NCI-H187 treated with DMSO at 0.1 percent for 48 hours (cell line): ENCODE data around the gene SETMAR.
"Not testable (repeated sequence)": the region's sequence is repeated elsewhere in the genome, so short reads cannot be mapped to it uniquely, and the experiment has no call there.

Experiments
- DNase-seq: peaks from one replicate; lab custom pipeline; 2025; lab: John Stamatoyannopoulos, UW

Gene SETMAR

DNA sequence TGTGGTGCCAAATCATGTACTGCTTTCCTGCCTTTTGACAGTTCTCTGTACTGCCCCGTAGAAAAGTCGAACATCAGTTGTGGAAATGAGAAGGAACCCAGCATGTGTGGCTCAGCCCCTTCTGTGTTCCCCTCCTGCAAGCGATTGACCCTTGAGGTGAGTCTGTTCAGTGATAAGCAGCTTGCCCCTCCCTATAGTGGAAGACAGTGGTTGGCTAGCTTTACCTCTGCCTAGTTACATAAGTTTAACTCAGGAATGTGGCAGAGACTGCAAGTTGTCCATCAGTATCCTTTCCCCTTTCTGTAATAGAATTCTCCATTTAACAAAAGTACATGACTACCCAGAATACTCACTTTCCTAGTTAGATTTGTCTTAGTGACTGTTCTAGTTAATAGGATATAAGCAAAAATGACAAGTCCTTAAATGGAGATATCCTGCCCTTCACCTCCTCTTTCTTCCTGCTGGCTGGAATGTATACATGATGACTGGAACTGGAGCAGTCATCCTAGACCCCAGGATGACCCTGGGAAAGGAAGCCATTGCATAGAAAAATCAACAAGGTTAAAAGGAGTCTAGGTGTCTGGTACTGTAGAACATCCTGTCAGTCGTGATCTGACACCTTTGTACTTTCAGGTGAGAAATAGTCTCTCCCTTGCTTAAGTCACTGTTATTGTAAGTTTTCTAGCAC lies 10.6 kb downstream of the SETMAR start:
- no peak for DNase-seq

DNA sequence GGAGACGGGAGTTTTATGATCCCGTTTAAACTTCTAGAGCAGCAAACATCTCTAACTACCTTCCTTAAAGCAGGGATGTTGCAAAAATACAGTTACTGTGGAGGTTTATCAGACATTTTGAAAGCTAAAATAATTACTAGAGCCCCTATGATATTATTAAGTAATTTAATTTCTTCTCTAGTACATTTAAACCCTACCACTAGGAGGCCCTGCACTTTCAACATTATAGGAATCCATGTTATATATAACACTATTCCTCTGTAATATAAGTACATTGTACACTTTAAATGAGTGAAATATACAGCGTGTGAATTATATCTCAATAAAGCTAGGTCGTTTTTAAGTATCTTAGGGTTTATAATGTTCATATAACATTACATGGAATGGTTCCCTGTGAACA lies 11.5 kb downstream of the SETMAR start:
- no peak for DNase-seq

DNA sequence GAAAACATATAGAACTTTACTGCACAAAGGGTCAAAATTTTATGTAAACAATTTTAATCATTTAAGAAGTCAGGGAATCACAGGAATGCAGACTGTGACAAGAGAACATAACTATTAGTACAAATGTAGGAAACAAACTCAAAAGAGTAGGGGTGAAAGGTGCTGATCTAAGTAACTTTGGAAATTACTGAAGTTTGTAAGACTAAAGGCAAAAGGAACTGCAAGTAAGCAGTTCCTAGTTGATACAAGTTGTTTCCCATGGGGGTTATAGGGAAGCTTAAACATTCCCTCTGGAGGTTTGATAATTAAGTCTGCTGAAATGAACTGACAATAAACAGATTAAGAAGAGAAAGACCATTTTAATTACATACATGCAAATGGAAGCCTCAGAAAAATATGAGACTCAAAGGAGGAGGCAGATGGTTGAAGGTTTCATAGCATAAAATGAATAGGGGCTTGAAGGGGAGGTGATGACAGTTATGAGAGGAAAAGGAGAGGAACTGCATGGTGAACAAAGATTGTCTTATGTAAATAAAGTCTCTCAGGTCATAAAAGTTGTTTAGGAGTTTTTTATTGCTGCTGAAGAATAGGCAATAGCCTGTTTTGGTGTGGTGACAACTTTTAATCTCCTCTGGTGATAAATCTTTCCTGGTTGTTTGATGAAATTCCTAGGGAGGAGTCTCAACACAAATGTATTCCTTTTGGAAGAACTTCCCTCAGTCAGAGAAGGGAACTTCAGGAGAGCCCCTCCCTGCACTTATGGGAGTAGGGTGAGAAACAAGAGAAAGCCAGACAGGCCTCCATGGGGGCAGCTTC lies 17.1 kb downstream of the SETMAR start:
- no peak for DNase-seq

DNA sequence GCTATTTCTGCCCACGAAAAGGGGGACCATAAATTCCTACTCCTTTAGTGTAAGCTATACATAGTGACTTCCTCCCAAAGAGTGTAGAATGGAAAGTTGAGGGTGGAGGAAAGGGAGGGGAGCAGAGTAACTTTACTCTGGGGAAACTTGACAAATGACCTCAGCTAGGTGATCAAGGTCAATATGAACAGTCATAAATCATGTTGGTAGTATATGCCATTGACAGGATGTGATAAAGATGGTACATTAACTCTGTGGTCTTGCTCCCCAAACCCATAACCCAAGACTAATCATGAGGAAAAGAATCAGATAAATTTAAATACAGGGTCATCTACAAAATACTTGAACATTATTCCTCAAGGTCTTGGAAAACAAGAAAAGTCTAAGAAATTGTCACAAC lies 18.6 kb downstream of the SETMAR start:
- DNase-seq, result no peak

DNA sequence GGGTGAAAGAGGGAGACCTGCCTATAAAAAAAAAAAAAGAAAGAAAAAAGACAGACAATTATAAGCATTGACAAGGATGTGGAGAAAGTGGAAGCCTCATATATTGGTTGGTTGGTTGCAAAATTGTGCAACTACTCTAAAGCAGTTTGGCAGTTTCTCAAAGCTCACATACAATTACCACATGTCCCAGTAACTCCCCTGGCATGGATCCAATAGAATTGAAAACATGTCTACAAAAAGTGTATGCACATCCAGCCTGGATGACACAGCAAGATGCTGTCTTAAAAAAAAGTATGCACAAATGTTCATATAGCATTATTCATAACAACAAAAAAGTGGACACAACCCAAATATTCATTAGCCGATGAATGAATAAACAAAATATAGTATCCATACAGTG lies 19.5 kb downstream of the SETMAR start:
- DNase-seq, result no peak

DNA sequence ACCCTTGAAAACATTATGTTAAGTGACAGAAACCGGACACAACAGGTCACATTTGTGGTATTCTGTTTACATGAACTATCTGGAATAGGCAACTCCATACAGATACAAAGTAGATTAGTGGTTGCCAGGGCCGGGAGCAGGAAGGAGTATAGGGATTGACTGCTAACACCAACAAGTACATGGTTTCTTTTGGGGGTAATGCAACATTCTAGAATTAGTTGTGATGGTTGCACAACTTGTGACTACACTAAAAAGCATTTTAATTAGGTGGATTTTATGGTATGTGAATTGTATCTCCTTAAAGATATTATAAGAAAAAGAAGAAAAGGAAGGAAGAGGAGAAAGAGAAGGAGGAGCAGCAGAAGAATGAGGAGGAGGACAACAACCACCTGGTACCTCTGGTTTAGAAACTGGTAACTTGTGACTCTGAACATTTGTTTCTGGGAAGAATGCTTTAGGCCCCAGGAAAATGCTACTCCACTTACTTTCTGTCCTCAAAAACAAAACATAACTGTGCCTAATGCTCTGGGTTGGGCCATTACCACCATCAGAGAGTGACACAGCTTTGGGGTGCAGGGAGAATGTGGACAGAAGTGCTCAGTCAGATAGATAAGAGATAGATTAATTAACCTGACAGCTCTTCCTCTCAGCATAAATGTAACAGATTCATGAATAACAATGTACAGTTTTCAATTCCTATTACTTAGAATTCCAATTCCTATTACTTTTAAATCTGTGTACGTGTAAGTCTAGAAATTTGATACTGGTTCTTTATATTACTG lies 20.3 kb downstream of the SETMAR start:
- no peak for DNase-seq

DNA sequence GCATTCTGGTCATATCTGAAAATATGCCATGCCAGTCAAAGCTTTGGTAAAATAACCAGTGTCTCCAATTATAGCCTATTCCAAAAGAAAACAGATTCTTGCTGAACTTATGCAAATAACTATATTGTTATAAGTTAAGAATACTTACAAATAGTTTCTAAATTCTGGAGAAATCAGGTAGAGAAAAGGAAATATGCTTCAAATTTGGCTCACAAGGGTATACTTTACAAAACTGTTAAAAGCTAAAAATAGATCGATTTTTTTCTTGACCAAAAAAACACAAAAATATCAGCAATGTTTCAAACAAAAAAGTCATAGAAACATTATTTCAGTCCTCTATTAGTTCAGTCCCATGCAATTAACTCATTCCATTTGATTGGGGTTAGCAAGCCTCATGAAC lies 23.7 kb downstream of the SETMAR start:
- DNase-seq, result no peak

DNA sequence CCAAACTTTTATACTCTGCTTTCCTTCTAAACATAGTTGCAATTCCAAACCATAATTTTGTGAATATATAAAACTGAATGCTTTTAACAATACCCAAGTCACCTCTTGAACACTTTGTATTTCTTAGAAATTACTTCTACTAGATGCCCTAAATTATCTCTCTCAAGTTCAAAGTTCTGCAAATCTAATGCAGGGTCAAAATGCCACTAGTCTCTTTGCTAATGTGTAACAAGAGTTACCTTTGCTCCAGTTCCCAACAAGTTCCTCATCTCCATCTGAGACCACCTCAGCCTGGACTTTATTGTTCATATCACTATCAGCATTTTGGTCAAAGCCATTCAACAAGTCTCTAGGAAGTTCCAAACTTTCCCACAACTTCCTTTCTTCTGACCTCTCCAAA lies 26.6 kb downstream of the SETMAR start:
- DNase-seq, result not testable (repeated sequence)

DNA sequence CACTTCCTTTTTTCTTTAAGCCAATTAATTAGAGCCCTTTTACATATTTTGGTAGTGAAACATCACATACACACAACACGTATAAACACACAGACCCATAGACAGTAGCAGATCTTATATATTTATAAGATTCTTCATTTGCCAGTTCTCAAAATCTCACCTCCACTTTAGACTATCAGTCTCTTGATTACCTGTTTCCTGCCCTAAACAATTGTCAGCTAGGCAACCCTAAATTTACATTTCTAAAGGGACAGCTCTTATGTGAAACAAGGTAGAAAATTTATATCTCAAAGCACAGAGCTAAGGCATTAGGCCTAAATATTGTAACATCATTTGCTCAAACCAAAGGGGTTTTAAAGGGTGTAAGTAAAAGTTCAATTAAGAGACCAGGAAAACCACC lies 28.9 kb downstream of the SETMAR start:
- no peak for DNase-seq

DNA sequence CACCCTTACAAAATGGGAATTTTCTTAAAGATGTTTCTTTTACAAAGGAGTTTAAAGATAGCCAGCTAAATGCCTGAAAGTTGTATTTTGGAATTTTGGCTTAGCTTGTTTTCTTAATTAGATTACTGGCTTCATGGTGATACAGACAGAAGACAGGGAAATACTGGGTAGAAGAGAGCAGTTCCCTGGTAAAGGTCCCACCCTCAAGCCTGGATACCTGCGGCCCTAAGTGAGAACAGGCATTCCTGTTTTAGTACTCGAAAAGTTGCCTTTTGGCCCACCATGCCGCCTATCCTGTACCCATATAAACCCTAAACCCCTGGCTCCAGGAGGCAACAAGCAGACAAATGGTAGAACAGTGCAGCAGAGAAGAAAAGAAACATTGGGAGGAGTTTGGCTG lies 29.4 kb downstream of the SETMAR start:
- DNase-seq, result no peak

DNA sequence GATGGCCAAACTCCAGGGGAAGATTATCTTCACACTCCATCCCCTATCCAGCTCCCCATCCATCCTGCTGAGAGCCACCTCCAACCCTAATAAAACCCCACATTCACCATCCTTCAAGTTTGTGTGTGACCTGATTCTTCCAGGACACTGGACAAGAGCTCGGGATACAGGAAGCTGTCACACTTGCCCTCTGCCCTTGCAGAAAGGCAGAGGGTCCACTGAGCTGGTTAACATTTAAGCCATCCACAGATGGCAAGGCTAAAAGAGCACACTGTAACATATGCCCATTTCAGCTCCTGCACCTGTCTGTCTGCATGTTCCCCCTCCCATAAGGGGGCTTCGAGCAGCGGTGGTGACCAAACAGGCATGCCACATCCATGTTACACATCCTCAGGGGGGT lies 29.8 kb downstream of the SETMAR start:
- DNase-seq, result no peak

DNA sequence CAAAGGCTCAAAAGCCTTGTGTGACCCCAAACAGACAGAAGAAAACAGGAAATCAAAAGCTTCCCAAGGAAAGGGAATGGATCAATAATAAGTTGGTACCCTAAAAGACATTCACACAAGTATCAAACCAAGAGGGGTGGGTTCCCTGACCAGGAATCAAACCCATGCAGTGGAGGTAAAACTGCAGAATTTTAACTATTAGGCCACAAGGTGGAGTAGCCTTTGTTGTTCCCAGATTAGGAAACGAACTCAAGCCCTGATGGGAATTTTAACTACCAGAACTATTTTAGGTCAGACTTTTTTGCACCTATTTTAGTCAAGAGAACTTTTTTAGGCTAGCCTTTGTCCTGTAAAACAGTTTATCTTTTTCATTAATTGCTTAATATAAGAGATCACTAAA lies 31.4 kb downstream of the SETMAR start:
- no peak for DNase-seq

DNA sequence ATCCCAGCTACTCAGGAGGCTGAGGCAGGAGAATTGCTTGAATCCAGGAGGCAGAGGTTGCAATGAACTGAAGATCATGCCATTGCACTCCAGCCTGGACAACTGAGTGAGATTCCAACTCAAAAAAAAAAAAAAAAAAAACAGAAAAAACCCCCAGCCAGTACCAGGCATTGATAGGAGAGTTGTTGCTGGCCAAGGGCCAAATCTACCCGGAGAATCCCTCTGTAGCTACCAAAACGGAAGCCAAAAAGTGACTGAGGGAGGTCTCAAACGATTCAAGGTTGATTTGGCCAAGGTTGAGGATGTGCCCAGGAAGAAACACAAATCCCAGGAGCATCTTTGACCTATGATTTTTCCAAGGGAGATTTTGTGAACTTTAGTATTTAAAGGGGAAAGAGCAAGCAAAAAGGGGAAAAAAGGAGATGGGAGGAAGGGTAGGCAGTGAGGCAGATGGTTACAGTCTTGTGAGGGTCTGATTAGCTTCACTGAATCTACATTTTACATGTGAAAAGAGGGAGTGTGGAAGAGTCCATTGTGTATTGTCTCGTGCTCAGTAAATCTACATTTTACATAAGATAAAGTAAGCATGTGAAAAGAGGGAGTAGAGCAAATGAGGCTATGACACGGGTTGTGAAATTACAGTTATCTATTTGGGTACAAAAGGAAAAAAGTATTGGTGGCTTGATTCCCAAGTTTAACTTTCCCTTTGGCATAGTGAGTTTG lies 32.8 kb downstream of the SETMAR start:
- DNase-seq, result no peak

DNA sequence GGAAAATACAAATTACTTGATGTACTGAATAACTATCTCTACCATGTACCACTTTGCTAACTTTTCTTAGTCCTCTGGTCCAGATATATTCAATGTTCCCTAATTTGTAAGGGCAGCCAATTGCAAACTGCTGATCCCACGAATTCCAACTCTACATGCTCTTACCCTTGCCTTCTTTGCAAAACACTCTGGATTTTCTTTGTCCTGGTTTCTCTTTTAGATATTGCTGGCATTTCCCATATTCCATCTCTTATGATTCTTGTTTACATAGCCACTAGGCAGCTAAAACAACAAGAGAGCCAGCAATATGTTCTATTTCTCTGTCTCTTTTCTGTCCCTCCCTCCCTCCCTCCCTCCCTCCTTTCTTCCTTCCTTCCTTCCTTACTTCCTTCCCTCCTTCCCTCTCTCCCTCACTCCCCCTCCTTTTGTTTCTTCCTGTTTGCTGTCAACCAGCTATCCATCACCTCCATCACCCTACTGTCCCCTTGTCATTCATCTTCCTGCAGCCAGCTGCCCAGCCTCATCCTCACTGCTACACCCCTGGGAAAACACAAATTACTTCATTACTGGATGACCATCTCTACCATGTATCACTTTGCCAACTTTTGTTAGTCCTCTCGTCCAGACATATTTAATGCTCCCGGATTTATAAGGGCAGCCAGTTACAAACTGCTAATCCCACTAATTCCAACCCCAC lies 33.8 kb downstream of the SETMAR start:
- DNase-seq, result no peak

DNA sequence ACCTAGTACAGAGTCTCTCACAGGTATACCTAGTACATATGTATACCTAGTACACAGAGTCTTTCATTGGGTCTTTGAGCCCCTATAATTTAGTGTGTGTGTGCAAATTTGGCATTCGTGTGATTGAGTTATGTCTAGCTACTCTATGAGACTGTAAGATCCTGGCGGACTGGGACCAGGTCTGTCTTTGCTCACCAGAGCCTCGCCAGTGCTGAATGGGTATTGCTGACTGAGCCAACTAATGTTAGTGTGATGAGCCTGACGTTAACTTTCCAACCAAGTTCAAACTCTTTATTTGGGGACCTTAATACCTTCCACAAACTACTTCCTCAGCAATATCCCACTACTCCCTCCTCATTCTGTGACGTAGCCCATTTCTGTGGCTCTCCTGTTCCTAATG lies 35.6 kb downstream of the SETMAR start:
- no peak for DNase-seq

DNA sequence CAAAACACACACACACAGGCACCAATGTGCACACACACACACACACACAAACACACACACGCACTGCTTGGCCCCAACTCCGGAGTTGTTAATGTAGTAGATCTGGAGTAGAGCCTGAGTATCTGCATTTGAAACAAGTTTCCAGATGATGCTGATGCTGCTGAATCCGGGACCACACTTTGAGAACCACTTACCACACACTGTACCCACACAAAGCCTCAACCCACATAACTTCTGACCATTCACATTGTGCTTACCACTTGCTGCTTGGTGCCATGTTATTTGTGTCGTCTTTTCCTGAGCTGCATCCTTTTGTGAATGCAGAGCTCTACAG lies 36.9 kb downstream of the SETMAR start:
- DNase-seq, result no peak

DNA sequence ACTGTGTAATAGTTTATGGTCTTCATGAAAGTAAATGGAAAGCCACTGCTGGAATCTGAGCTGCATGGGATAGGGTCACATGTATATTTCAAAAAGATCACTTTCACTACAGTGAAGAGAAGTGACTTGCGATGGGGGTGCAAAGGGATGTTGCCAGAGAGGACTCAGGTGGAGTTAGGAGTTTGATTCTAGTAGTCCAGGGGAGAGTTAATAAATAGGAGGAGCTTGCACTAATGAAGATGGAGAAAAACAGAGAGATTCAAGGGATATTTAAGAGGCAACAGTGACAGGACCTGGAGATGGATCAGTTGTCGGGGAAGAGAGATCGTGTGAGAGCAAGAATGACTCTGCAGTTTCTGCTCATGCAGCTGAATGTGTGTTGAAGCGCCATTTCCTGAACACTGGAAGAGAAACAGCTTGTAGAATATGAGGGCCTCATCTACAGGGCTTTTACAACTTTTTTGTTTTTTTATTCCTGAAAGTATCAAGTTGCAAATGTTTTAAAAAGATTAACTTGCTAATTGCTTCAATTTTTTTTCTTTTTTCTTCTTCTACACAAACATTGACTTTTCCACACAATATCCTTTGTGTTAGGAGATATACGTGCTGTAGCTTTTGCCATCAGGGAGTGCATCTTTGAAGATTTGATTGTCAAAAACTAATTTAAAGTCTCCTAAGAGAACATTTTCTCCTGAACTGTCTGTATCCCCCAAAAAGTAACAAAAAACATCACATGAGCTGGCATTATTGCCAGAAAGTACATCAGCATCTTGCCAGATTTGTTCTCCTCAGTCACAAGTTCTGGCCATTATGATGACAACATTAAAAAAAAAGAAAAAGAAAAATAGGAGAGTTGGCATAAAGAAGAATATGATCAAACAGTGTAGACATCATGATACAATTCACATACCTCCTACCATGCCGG lies 37.5 kb downstream of the SETMAR start:
- no peak for DNase-seq

DNA sequence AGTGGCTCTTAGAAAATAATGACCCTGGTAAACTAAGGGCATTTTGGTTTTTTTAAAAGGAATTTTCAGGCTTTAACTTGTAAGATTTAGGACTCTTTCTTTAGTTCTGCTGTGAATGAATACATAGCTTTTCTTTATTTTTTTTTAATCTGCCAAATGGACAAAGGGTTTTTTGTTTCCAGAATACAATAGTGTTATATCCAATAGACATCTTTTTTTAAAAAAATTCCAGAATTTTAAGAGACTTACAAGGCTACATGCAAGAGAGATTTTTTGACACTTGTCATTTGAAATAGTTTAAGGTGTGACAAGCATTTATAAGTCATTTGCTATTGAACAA lies 38.1 kb downstream of the SETMAR start:
- no peak for DNase-seq

DNA sequence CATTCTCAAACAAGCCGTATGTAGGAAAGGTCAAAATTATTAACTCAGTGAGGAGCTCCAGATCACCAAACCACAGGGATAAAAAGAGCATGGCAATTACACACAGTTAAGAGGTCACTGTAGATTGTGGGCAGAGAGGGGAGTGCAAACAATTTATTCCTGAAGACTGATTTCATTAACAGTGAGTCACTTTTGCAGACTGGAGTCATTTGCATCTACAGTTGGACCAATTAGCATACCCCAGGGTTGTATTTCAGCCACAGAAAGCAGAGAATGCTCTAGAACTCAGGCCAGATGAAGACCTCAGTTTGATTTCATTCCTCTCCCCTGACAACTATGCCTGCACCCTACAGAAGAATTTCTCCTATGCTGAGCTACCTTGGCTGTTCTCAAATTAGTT lies 40.1 kb downstream of the SETMAR start:
- no peak for DNase-seq

DNA sequence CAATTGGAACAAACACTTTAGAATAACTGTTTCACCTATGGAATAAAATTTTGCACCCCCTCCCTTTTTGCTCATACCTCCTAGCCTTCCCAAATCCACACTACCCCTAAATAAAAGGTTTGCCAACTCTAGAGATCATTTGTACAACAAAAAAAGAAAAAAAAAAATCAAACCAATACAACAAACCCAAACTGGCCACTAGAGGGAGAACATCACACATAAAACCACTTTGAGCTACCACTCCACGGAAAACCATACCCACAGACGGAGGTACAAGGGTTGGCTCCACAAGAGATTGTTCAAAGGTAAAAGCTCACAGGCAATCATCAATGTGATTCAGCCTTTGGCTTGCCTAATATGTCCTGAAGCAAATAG lies 47.6 kb downstream of the SETMAR start:
- DNase-seq, result no peak
